ENCODE data around the gene ATR.
"Not testable (repeated sequence)": the region's sequence is repeated elsewhere in the genome, so short reads cannot be mapped to it uniquely, and the experiment has no call there.

ATR gene

GRCh38 chr3:142604940-142605339, 26.4 kb upstream of the ATR start:
- no peak for TF ChIP-seq CTCF (IDR thresholded peaks at IDR 0.05; ENCODE audit: borderline replicate concordance, insufficient read depth, low read depth, low read length)
- no peak overlapping the region for H3K4me3 ChIP-seq (ENCODE audit: low read depth, low read length)

DNA sequence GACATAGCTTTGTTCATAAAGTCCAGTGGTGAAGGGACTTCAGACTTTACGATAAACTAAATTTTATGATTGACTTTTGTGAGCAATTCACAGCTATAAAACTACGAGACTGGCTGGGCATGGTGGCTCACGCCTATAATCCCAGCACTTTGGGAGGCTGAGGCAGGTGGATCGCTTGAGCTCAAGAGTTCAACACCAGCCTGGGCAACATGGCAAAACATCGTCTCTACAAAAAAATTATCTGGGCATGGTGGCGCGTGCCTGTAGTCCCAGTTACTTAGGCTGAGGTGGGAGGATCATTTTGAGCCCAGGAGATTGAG, 24.8 kb upstream of the ATR start:
- not testable (repeated sequence) for H3K4me3 ChIP-seq (ENCODE audit: low read depth, low read length)

DNA sequence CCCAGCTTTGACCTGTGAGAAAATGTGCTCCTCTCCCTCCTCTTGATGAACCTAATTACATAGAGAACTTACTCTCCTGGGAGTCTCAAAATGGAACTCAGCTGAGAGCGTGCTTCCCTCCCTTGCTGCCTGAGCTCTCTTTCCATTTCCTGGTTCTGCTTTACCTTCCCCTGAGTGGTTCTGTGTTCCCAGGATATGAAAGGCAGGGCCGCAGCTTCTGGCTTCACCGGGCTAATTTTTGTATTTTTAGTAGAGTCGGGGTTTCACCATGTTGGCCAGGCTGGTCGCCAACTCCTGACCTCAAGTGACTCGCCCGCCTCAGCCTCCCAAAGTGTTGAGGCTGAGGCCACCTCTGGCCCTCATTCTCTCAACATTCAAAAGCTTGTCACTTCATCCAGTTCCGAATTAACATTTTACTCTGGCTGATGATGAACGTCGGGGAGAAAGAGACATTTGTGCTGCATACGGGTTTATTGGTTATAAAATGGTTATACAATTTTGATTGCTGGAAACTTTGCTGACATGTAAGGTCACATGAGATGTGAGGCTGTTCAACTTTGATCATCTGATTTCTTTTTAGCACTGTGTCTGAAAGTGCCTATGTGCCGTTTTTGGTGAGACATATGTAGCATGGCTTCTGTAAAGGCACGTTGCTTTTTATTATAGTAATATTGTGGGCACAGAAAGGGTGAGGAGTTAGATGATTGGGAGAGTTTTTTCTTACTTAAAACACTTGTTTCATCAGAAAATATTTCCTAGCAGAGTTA, 24.3 kb upstream of the ATR start:
- H3K4me3 ChIP-seq (ENCODE audit: low read depth, low read length) = no peak overlapping the region
- TF ChIP-seq CTCF (IDR thresholded peaks at IDR 0.05; ENCODE audit: borderline replicate concordance, insufficient read depth, low read depth, low read length) = no peak

GRCh38 chr3:142601713-142602112, 23.2 kb upstream of the ATR start:
- no peak overlapping the region for H3K4me3 ChIP-seq (ENCODE audit: low read depth, low read length)

DNA sequence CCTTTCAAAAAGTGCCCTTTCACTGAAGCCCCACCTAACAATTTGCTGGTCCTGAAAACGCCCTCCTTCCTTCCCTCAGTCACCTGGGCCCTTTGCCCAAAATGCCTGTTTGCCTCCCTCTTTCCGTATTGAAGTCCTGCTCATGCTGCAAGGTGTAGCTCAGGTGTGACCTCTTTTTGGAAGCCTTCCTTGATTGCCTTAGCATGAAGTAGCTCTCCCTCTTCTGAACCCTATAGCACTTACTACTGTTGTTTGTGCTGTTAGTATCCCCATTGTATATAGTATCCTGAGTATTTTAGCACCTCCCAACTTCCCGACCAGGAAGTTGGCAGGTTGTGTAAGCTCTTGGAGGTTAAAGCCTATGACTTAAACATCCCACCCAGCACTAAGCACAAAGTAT, 19.4 kb upstream of the ATR start:
- no peak overlapping the region for H3K4me3 ChIP-seq (ENCODE audit: low read depth, low read length)
- TF ChIP-seq CTCF (IDR thresholded peaks at IDR 0.05; ENCODE audit: borderline replicate concordance, insufficient read depth, low read depth, low read length) = no peak

More at GRCh38 chr3:142601713-142602112, 23.2 kb upstream of the ATR start:
- no peak for TF ChIP-seq CTCF (IDR thresholded peaks at IDR 0.05; ENCODE audit: borderline replicate concordance, insufficient read depth, low read depth, low read length)

DNA sequence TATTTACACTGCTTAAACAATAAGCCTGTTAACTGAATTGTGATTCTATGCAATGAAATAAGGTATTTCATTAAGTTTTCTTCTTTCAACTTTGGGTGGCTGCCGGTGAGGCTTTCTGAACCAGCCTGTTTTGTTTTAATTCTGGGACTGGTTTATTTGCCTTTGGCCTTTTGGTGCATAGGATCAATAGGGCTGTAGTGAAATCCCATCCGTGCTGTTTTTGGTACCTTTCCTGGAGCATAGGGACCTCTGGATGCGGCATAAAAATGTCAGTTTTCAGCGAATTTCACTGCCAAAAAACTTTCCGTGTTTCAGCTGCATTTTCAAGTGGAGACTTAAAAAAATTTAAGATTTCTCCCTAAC, 18.2 kb upstream of the ATR start:
- peak overlapping the region; percentile 86 for H3K4me3 ChIP-seq (ENCODE audit: low read depth, low read length)
- no peak for TF ChIP-seq CTCF (IDR thresholded peaks at IDR 0.05; ENCODE audit: borderline replicate concordance, insufficient read depth, low read depth, low read length)

GRCh38 chr3:142595951-142596725, 17.6 kb upstream of the ATR start, which contains the start of gene PLS1:
TSS of gene PLS1 (plus strand) at chr3:142596393. CDS start at chr3:142664238, 67,845 bp downstream.
- H3K4me3 ChIP-seq (ENCODE audit: low read depth, low read length) = peak within 1 kb of the TSS; percentile 86
- no peak for TF ChIP-seq CTCF (IDR thresholded peaks at IDR 0.05; ENCODE audit: borderline replicate concordance, insufficient read depth, low read depth, low read length)
